ENCODE measurements around the gene PEAK1. TPM values are rescaled to one million over a fixed set of nuclear protein-coding genes. Genes with fewer than 3 reads are reported as not detected.

PEAK1 gene
- total RNA-seq, 4 donors from 2014 or later: 14.5 to 31.1 (median 25.9) TPM

DNA sequence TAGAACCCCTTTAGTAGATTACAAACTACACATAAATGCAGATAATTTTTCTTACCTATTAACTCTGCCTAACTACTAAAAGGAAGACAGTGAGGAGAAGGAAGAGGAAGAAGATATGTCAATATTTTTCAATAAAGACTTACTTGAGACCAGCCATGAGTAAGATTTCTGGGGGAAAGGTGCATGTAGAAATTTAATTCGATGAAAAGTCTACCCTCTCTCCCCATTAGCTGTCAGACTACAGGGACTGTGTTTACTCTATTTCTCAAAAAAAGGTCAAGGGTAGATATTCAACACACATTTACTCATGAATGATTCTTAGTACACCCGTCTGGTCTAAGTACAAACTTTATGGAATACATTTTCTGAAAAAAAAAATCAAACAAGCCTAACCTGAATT is 355.8 kb downstream of the PEAK1 start:
- no peak overlapping the region for H3K27ac ChIP-seq
- H3K9me3 ChIP-seq: no peaks in the 10 kb centered on the region
- H3K27me3 ChIP-seq: no peaks in the 10 kb centered on the region
- peaks cover 56% of the 10 kb centered on the region for H3K4me1 ChIP-seq
- H3K4me3 ChIP-seq: no peak overlapping the region
- DNase-seq (ENCODE audit: low spot score in 2 of 2): no peak
- H3K36me3 ChIP-seq: no peaks in the 10 kb centered on the region
- TF ChIP-seq POLR2AphosphoS5 (IDR thresholded peaks at IDR 0.05) (no peak), EP300 (IDR thresholded peaks at IDR 0.05) (no peak), POLR2A (IDR thresholded peaks at IDR 0.05) (no peak)
- TF ChIP-seq, protein P1, sequence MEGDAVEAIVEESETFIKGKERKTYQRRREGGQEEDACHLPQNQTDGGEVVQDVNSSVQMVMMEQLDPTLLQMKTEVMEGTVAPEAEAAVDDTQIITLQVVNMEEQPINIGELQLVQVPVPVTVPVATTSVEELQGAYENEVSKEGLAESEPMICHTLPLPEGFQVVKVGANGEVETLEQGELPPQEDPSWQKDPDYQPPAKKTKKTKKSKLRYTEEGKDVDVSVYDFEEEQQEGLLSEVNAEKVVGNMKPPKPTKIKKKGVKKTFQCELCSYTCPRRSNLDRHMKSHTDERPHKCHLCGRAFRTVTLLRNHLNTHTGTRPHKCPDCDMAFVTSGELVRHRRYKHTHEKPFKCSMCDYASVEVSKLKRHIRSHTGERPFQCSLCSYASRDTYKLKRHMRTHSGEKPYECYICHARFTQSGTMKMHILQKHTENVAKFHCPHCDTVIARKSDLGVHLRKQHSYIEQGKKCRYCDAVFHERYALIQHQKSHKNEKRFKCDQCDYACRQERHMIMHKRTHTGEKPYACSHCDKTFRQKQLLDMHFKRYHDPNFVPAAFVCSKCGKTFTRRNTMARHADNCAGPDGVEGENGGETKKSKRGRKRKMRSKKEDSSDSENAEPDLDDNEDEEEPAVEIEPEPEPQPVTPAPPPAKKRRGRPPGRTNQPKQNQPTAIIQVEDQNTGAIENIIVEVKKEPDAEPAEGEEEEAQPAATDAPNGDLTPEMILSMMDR (IDR thresholded peaks at IDR 0.05): no peak
- 92% methylated on average over 2 of the region's 2 CpGs for WGBS

DNA sequence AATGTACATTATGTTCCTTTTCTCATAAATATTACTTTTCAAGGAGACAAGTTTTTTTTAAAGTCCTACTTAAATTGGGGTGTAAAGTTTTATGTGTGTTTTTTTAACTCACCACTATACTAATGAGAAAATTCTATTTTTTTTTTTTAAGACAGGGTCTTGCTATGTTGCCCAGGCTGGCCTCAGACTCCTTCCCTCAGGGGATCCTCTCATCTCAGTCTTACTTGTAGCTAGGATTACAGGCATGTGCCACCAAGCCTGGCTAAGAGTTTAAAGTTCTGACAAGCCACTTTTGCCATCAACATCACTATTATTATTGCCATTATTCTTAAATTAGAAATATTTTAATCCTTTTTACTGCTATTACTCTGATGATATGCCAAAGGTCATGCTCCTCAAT is 356.7 kb downstream of the PEAK1 start:
- no peak for DNase-seq (ENCODE audit: low spot score in 2 of 2)
- no peaks in the 10 kb centered on the region for H3K36me3 ChIP-seq
- TF ChIP-seq EP300 (IDR thresholded peaks at IDR 0.05): no peak
- no peak for TF ChIP-seq POLR2AphosphoS5 (IDR thresholded peaks at IDR 0.05)
- TF ChIP-seq, protein P1 (IDR thresholded peaks at IDR 0.05): no peak
- TF ChIP-seq POLR2A (IDR thresholded peaks at IDR 0.05): no peak
- no peak overlapping the region for H3K4me3 ChIP-seq
- no peaks in the 10 kb centered on the region for H3K27me3 ChIP-seq
- no peak overlapping the region for H3K27ac ChIP-seq
- H3K4me1 ChIP-seq: peaks cover 51% of the 10 kb centered on the region
- no peaks in the 10 kb centered on the region for H3K9me3 ChIP-seq

DNA sequence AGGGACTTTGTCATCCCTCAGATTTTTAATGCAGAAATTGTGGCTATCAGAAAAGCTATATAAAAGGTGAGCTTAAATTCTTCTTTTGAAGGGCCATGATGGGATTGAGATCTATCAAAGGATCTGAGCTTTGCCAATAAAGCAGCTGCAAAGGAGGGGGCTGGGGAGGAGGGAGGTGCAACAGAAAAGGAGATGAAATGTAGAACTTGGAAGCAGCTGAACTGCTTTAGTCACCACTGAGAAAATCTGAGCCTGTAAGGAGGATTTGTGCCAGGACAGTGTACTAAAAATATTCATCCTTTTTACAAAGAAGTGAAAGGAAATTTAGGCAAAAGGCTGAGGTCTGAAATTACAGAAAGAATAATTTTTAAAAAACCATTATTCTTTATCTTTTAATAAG is 359.4 kb downstream of the PEAK1 start:
- H3K9me3 ChIP-seq: no peaks in the 10 kb centered on the region
- no peak for DNase-seq (ENCODE audit: low spot score in 2 of 2)
- H3K27me3 ChIP-seq: no peaks in the 10 kb centered on the region
- no peaks in the 10 kb centered on the region for H3K36me3 ChIP-seq
- no peak overlapping the region for H3K4me3 ChIP-seq
- H3K4me1 ChIP-seq: peaks cover 42% of the 10 kb centered on the region
- peak overlapping the region; percentile 7 for H3K27ac ChIP-seq
- TF ChIP-seq POLR2A (IDR thresholded peaks at IDR 0.05): no peak
- TF ChIP-seq, protein P1 (IDR thresholded peaks at IDR 0.05): no peak
- TF ChIP-seq EP300 (IDR thresholded peaks at IDR 0.05): no peak
- TF ChIP-seq POLR2AphosphoS5 (IDR thresholded peaks at IDR 0.05): no peak

DNA sequence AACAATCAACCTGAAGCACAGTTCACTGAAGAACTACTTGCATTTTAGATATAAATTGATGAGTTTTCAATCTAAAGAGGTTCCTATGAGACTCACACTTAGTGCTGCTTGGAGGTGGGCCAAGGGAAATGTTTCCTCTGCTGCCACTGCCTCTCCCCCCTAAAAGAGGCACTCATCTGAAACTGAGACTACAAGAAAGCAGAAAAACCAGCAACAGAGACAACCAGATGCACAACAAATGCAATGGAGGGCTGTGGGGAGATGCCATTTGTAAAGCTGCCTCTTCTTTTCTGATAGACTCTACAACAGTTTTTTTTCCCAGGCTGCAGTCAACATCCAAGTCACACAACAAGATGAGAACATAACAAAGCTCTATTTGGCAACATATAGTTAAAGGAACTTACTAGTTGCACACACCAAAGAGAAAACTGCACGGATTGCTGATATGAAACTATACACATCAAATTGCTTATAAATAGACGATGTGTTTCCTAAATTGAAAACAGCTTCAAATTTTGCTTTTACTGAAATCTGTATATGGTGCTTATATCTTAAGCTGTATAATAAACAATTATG is 360.0 kb downstream of the PEAK1 start:
- H3K27me3 ChIP-seq: no peaks in the 10 kb centered on the region
- 25% methylated on average over 2 of the region's 2 CpGs for WGBS
- DNase-seq (ENCODE audit: low spot score in 2 of 2): no peak
- TF ChIP-seq, protein P1 (IDR thresholded peaks at IDR 0.05): no peak
- TF ChIP-seq POLR2A (IDR thresholded peaks at IDR 0.05) (no peak), EP300 (IDR thresholded peaks at IDR 0.05) (no peak), POLR2AphosphoS5 (IDR thresholded peaks at IDR 0.05) (no peak)
- H3K4me3 ChIP-seq: no peak overlapping the region
- H3K9me3 ChIP-seq: no peaks in the 10 kb centered on the region
- peaks cover 42% of the 10 kb centered on the region for H3K4me1 ChIP-seq
- H3K36me3 ChIP-seq: no peaks in the 10 kb centered on the region
- H3K27ac ChIP-seq: no peak overlapping the region

- TF ChIP-seq POLR2AphosphoS5 (IDR thresholded peaks at IDR 0.05) (no peak), EP300 (IDR thresholded peaks at IDR 0.05) (no peak), POLR2A (IDR thresholded peaks at IDR 0.05) (no peak)
- TF ChIP-seq, protein P1 (IDR thresholded peaks at IDR 0.05): no peak
- Histone ChIP-seq H3K4me3 (no peak overlapping the region), H3K9me3 (no peaks in the 10 kb centered on the region), H3K36me3 (peaks cover 3% of the 10 kb centered on the region), H3K27ac (no peak overlapping the region), H3K4me1 (peaks cover 37% of the 10 kb centered on the region), H3K27me3 (no peaks in the 10 kb centered on the region)
- no peak for DNase-seq (ENCODE audit: low spot score in 2 of 2)
- 97% methylated on average over 4 of the region's 4 CpGs for WGBS
Observed at GRCh38 chr15:77058468-77058867, 361.4 kb downstream of the PEAK1 start.

All from suprapubic skin (tissue), 4 donors.